Measurements from ENCODE around the gene UPK2. TPM values are rescaled to one million over a fixed set of nuclear protein-coding genes. Genes with fewer than 3 reads are reported as not detected.

The UPK2 gene
- polyA plus RNA-seq, 3 donors: not detected

DNA sequence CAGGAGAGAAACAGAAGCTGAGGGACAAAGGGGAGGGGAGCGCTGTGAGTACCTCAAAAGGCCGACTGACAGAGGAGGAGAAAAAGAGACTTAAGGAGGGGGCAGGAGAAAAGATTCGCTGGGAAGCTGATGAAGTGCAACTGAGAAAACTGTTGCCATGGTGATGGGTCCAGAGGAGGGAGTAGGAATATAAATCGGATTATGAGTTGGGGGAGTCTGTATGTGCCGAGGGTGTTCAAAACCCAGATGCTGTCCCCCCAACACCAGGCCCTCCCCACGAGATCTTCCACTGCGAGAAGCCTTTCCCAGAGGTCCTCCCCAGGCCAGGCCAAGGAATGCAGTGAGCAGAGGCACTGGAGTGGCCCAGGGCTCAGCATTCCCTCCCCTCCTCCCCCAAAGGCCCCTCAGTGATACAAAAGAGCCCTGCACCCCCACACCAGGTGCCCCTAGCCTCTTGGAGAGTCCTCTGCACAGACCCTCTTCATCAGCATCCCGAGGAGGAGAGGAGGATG lies 16.6 kb upstream of the UPK2 start:
- Histone ChIP-seq H3K27me3 (ENCODE audit: control insufficient read depth in 2 of 2, insufficient read depth in 2 of 2, low read length in 2 of 2) (no peaks in the 10 kb centered on the region), H3K9ac (ENCODE audit: insufficient read depth, low read length, poor library complexity, severe bottlenecking) (no peak overlapping the region), H3K4me2 (replicated peaks; ENCODE audit: extremely low read depth, low read length, poor library complexity, severe bottlenecking) (no peak overlapping the region), H3K36me3 (replicated peaks in 1 of 2; ENCODE audit: control insufficient read depth in 1 of 2, insufficient read depth in 2 of 2, low read length in 2 of 2) (no peaks in the 10 kb centered on the region), H2AFZ (ENCODE audit: insufficient read depth, low read depth, low read length, poor library complexity, severe bottlenecking) (peak overlapping the region; percentile 75), H3K27ac (ENCODE audit: low read depth in 1 of 2, low read length in 2 of 2) (no peak overlapping the region), H4K20me1 (ENCODE audit: insufficient read depth, low read length) (no peaks in the 10 kb centered on the region), H3K9me3 (replicated peaks in 1 of 2; ENCODE audit: control insufficient read depth in 1 of 2, insufficient read depth in 1 of 2, low read length in 2 of 2) (no peaks in the 10 kb centered on the region), H3K4me3 (replicated peaks in 1 of 3; ENCODE audit: low read depth in 2 of 3, low read length in 3 of 3) (no peak overlapping the region), H3K79me2 (ENCODE audit: insufficient read depth, low read length) (no peaks in the 10 kb centered on the region), H3K4me1 (ENCODE audit: control insufficient read depth in 1 of 2, insufficient read depth in 2 of 2, low read length in 2 of 2) (peaks cover 13 to 16% of the 10 kb centered on the region in 2 donors)
- Mint-ChIP-seq H3K27me3 (ENCODE audit: low read depth in 3 of 3) (peaks cover 5 to 19% (median 9%) of the 10 kb centered on the region in 3 donors), H3K4me1 (peaks cover 17% of the 10 kb centered on the region), H3K36me3 (no peaks in the 10 kb centered on the region), H3K4me3 (no peak overlapping the region), H3K9me3 (peaks cover 0 to 3% (median 0%) of the 10 kb centered on the region in 7 donors), H3K27ac (no peak overlapping the region)
- TF ChIP-seq, protein P1, sequence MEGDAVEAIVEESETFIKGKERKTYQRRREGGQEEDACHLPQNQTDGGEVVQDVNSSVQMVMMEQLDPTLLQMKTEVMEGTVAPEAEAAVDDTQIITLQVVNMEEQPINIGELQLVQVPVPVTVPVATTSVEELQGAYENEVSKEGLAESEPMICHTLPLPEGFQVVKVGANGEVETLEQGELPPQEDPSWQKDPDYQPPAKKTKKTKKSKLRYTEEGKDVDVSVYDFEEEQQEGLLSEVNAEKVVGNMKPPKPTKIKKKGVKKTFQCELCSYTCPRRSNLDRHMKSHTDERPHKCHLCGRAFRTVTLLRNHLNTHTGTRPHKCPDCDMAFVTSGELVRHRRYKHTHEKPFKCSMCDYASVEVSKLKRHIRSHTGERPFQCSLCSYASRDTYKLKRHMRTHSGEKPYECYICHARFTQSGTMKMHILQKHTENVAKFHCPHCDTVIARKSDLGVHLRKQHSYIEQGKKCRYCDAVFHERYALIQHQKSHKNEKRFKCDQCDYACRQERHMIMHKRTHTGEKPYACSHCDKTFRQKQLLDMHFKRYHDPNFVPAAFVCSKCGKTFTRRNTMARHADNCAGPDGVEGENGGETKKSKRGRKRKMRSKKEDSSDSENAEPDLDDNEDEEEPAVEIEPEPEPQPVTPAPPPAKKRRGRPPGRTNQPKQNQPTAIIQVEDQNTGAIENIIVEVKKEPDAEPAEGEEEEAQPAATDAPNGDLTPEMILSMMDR (IDR thresholded peaks at IDR 0.05): no peak
- 89% methylated on average over 4 of the region's 8 CpGs for WGBS (ENCODE audit: insufficient coverage)
- no peak for DNase-seq
- intact Hi-C loops (cut with micrococcal nuclease): loop anchor here in 1 of 2 donors (10.0 kb wide), 1 partner anchor 255 kb away; no protein-coding TSS in a partner anchor

- peak overlapping the region; percentile 75 for H2AFZ ChIP-seq (ENCODE audit: insufficient read depth, low read depth, low read length, poor library complexity, severe bottlenecking)
- Mint-ChIP-seq H3K27ac (peak overlapping the region in 1 of 7 donors; percentile 9), H3K36me3 (no peaks in the 10 kb centered on the region), H3K9me3 (peaks cover 0 to 2% (median 0%) of the 10 kb centered on the region in 7 donors), H3K4me3 (peak overlapping the region in 1 of 2 donors; percentile 69), H3K27me3 (ENCODE audit: low read depth in 3 of 3) (peaks cover 4 to 19% (median 9%) of the 10 kb centered on the region in 3 donors), H3K4me1 (peaks cover 17% of the 10 kb centered on the region)
- TF ChIP-seq, protein P1 (IDR thresholded peaks at IDR 0.05): no peak
- H3K79me2 ChIP-seq (ENCODE audit: insufficient read depth, low read length): no peaks in the 10 kb centered on the region
- H3K36me3 ChIP-seq (replicated peaks in 1 of 2; ENCODE audit: control insufficient read depth in 1 of 2, insufficient read depth in 2 of 2, low read length in 2 of 2): no peaks in the 10 kb centered on the region
- DNase-seq: peak in 1 of 3 donors; percentile 77
- no peaks in the 10 kb centered on the region for H3K9me3 ChIP-seq (replicated peaks in 1 of 2; ENCODE audit: control insufficient read depth in 1 of 2, insufficient read depth in 1 of 2, low read length in 2 of 2)
- peak overlapping the region in 1 of 3 experiments; percentile 40 for H3K4me3 ChIP-seq (replicated peaks in 1 of 3; ENCODE audit: low read depth in 2 of 3, low read length in 3 of 3)
- WGBS (ENCODE audit: insufficient coverage): 18% methylated on average over 12 of the region's 13 CpGs
- no peaks in the 10 kb centered on the region for H4K20me1 ChIP-seq (ENCODE audit: insufficient read depth, low read length)
- no peaks in the 10 kb centered on the region for H3K27me3 ChIP-seq (ENCODE audit: control insufficient read depth in 2 of 2, insufficient read depth in 2 of 2, low read length in 2 of 2)
- intact Hi-C loops (cut with micrococcal nuclease): loop anchor here in 1 of 2 donors (10.0 kb wide), 1 partner anchor 255 kb away; no protein-coding TSS in a partner anchor
- no peak overlapping the region for H3K27ac ChIP-seq (ENCODE audit: low read depth in 1 of 2, low read length in 2 of 2)
- H3K4me2 ChIP-seq (replicated peaks; ENCODE audit: extremely low read depth, low read length, poor library complexity, severe bottlenecking): peak overlapping the region; percentile 46
- H3K9ac ChIP-seq (ENCODE audit: insufficient read depth, low read length, poor library complexity, severe bottlenecking): peak overlapping the region; percentile 40
- peaks cover 13 to 16% of the 10 kb centered on the region in 2 donors for H3K4me1 ChIP-seq (ENCODE audit: control insufficient read depth in 1 of 2, insufficient read depth in 2 of 2, low read length in 2 of 2)
Measured at GRCh38 chr11:118939953-118940598, 16.0 kb upstream of the UPK2 start.

All from CD14-positive monocyte (primary cell).